Measurements from ENCODE around the gene CSE1L. TPM values are rescaled to one million over a fixed set of nuclear protein-coding genes. Genes with fewer than 3 reads are reported as not detected.
"Not testable (repeated sequence)": the region's sequence is repeated elsewhere in the genome, so short reads cannot be mapped to it uniquely, and the experiment has no call there.

Gene CSE1L
- total RNA-seq, 4 donors from 2014 or later: 10.2 to 43.7 (median 20.9) TPM

DNA sequence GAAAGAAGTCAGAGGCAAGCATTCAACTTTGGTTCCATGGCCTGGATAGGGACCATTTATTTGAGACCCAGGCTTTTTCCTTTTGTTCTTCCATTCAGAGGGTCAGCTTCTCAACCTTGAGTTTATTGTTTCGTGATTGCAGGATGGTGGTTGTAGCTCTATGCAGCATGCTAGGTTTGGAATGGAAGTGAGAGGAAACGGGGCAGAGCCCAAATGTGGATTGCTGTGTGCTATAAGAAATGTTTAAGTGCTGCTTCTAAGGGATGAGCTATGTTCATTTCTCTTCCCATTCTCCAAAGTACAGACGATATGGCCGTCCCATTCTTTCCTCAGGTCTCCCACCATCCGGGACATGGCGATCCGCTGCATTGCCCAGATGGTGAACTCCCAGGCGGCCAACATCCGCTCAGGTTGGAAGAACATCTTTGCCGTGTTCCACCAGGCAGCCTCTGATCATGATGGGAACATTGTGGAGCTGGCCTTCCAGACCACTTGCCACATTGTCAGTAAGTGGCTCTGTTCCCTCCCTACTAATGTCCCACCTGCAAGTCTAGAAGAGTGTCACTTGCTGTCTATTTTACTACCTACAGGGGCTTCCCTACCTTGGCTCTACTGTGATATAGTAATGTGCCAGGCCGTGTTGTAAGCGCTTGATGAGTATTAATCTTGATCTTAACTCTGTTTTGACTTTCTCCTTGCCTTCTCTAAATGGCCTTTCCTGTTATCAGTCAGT is 36.0 kb upstream of the CSE1L start:
- H3K36me3 ChIP-seq: peaks cover 0 to 93% (median 0%) of the 10 kb centered on the region in 3 donors
- no peaks in the 10 kb centered on the region for H3K4me1 ChIP-seq
- no peak overlapping the region for H3K27ac ChIP-seq
- no peaks in the 10 kb centered on the region for H3K27me3 ChIP-seq
- no peaks in the 10 kb centered on the region for H3K9me3 ChIP-seq
- H3K4me3 ChIP-seq: no peak overlapping the region
- no peak for DNase-seq
- TF ChIP-seq, protein P1, sequence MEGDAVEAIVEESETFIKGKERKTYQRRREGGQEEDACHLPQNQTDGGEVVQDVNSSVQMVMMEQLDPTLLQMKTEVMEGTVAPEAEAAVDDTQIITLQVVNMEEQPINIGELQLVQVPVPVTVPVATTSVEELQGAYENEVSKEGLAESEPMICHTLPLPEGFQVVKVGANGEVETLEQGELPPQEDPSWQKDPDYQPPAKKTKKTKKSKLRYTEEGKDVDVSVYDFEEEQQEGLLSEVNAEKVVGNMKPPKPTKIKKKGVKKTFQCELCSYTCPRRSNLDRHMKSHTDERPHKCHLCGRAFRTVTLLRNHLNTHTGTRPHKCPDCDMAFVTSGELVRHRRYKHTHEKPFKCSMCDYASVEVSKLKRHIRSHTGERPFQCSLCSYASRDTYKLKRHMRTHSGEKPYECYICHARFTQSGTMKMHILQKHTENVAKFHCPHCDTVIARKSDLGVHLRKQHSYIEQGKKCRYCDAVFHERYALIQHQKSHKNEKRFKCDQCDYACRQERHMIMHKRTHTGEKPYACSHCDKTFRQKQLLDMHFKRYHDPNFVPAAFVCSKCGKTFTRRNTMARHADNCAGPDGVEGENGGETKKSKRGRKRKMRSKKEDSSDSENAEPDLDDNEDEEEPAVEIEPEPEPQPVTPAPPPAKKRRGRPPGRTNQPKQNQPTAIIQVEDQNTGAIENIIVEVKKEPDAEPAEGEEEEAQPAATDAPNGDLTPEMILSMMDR (IDR thresholded peaks at IDR 0.05): no peak
- TF ChIP-seq POLR2A (IDR thresholded peaks at IDR 0.05): no peak

DNA sequence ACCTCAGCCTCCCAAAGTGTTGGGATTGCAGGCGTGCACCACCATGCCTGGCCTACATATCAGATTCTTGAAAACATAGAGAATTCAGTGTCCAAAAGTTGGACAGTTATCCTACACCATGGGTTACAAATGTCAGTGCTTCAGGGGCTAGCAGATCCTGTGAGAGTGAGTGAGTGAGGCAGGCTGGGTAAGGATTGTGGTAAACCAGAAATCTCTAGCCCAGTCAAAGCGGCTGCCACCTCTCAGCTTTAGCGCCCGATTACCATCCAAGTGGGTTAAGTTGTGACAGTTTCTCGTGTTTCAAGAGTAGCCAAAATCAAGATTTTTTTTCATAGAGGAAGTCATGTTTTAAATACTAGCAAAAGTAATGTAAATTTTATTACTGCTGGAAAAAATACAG is 21.9 kb upstream of the CSE1L start:
- no peaks in the 10 kb centered on the region for H3K27me3 ChIP-seq
- no peak for TF ChIP-seq POLR2A (IDR thresholded peaks at IDR 0.05)
- TF ChIP-seq, protein P1 (IDR thresholded peaks at IDR 0.05): no peak
- peaks cover 0 to 93% (median 0%) of the 10 kb centered on the region in 3 donors for H3K36me3 ChIP-seq
- DNase-seq: no peak
- H3K4me3 ChIP-seq: no peak overlapping the region
- no peak overlapping the region for H3K27ac ChIP-seq
- H3K9me3 ChIP-seq: no peaks in the 10 kb centered on the region
- no peaks in the 10 kb centered on the region for H3K4me1 ChIP-seq

DNA sequence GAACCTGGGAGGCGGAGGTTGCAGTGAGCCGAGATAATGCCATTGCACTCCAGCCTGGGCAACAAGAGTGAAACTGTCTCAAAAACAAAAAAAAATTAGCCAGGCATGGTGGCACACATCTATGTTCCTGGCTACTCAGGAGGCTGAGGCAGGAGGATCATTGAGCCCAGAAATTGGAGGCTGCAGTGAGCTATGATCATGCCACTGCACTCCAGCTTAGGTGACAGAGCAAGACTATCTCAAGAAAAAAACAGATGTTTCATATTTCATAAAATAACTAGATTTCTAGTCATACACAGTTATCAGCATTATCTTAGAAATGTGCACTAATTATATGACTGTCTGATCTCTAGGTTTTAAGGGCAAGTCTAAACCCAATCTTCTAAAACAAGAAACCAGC is 17.9 kb upstream of the CSE1L start:
- peaks cover 0 to 90% (median 0%) of the 10 kb centered on the region in 3 donors for H3K36me3 ChIP-seq
- not testable (repeated sequence) for H3K27me3 ChIP-seq, DNase-seq, H3K27ac ChIP-seq, H3K9me3 ChIP-seq, H3K4me1 ChIP-seq, H3K4me3 ChIP-seq

DNA sequence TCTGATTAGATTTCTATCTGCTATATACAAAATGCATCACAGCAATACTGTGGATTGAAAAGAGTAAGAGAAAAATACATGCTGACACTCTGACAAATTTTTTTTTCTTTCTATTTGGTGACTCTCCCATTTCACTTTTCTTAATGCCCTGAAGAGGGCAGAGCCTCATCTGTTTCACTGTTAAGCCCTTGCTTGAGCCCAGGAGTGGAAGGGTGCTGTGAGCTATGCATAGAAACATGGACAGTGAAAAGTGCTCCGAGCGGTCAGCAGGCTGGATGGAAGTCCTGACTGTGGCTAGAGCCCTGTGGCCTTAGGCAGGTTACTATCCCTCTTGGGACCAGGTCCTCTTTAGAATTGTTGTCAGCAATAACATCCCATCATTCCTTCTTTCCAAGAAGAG is 17.4 kb upstream of the CSE1L start:
- Histone ChIP-seq H3K27ac (no peak overlapping the region), H3K9me3 (no peaks in the 10 kb centered on the region), H3K4me3 (no peak overlapping the region), H3K4me1 (no peaks in the 10 kb centered on the region), H3K27me3 (no peaks in the 10 kb centered on the region), H3K36me3 (peaks cover 0 to 92% (median 0%) of the 10 kb centered on the region in 3 donors)
- TF ChIP-seq, protein P1 (IDR thresholded peaks at IDR 0.05): peak in 1 of 6 experiments; percentile 3
- TF ChIP-seq POLR2A (IDR thresholded peaks at IDR 0.05): no peak
- DNase-seq: no peak

DNA sequence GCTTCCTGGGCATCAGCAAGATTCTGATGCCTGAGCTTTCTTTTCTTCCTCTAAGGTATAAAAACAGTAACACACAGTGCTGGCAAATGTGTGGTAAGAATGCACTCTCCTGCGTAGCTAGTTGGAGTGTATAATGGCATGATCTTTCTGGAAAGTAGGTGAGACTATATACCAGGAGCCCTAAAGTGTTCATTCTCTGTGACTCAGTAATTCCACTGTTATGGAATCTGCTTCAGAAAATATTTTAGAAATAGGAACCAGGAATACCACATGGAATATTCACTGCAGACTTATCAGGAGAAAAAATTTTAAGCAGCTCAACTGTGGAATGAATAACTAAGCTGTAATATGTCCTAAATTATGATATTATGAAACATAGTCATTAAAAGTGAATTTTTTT is 16.9 kb upstream of the CSE1L start:
- Histone ChIP-seq H3K9me3 (no peaks in the 10 kb centered on the region), H3K27ac (no peak overlapping the region), H3K27me3 (no peaks in the 10 kb centered on the region), H3K4me3 (no peak overlapping the region), H3K4me1 (no peaks in the 10 kb centered on the region), H3K36me3 (peaks cover 0 to 91% (median 0%) of the 10 kb centered on the region in 3 donors)
- no peak for TF ChIP-seq POLR2A (IDR thresholded peaks at IDR 0.05)
- TF ChIP-seq, protein P1 (IDR thresholded peaks at IDR 0.05): no peak
- no peak for DNase-seq

DNA sequence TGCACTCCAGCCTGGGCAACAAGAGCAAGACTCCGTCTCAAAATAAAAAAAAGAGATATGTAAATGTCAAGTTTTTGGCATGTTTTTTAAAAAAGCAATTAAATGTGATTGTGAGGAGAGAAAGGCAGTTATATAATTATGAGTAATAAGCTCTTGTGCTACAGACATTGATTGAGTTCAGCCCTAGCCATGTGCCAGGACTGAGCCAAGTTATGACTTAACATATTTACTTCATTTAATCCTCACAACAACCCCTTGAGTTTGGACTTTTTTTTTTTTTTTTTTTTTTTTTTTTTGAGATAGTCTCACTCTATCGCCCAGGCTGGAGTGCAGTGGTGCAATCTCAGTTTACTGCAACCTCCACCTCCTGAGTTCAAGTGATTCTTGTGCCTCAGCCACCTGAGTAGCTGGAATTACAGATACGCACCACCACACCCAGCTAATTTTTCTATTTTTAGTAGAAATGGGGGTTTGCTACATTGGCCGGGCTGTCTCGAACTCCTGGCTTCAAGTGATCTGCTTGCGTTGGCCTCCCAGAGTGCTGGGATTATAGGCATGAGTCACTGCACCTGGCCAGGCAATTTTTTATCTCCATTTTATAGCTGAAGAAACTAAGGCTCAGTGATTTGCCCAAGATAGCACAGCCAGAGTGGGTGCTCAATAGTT is 15.0 kb upstream of the CSE1L start:
- DNase-seq: no peak
- no peak for TF ChIP-seq POLR2A (IDR thresholded peaks at IDR 0.05)
- TF ChIP-seq, protein P1 (IDR thresholded peaks at IDR 0.05): no peak
- H3K4me1 ChIP-seq: no peaks in the 10 kb centered on the region
- H3K36me3 ChIP-seq: peaks cover 0 to 91% (median 0%) of the 10 kb centered on the region in 3 donors
- H3K27ac ChIP-seq: no peak overlapping the region
- H3K9me3 ChIP-seq: no peaks in the 10 kb centered on the region
- no peak overlapping the region for H3K4me3 ChIP-seq
- no peaks in the 10 kb centered on the region for H3K27me3 ChIP-seq
